ENCODE data around the gene IKZF3. TPM values are rescaled to one million over a fixed set of nuclear protein-coding genes. Genes with fewer than 3 reads are reported as not detected.

IKZF3 gene
- total RNA-seq, 4 donors from 2014 or later: 0.30 to 1.9 (median 1.0) TPM

GRCh38 chr17:39744075-39744835 lies 119.9 kb downstream of the IKZF3 start:
- WGBS, 2 donors: 87 to 90% methylated on average over 16 of the region's 16 CpGs
- peaks cover 0 to 58% of the 10 kb centered on the region in 2 donors for H3K27me3 ChIP-seq
- DNase-seq (ENCODE audit: low spot score in 2 of 2): no peak

GRCh38 chr17:39742856-39743436 lies 121.2 kb downstream of the IKZF3 start:
- Histone ChIP-seq H3K27ac (no peak overlapping the region), H3K9me3 (no peaks in the 10 kb centered on the region), H3K4me1 (peaks cover 0 to 26% (median 15%) of the 10 kb centered on the region in 4 donors), H3K4me3 (no peak overlapping the region), H3K36me3 (no peaks in the 10 kb centered on the region), H3K27me3 (peaks cover 0 to 71% of the 10 kb centered on the region in 2 donors)
- no peak for DNase-seq (ENCODE audit: low spot score in 2 of 2)
- 83 to 92% methylated on average over 10 to 12 of the region's 21 CpGs for WGBS, 2 donors
- TF ChIP-seq POLR2A (IDR thresholded peaks at IDR 0.05): no peak
- TF ChIP-seq EP300 (IDR thresholded peaks at IDR 0.05): no peak
- TF ChIP-seq CTCF (IDR thresholded peaks at IDR 0.05): no peak

More at GRCh38 chr17:39744075-39744835, 119.9 kb downstream of the IKZF3 start:
- no peaks in the 10 kb centered on the region for H3K36me3 ChIP-seq
- no peaks in the 10 kb centered on the region for H3K9me3 ChIP-seq
- H3K4me3 ChIP-seq: no peak overlapping the region
- peaks cover 0 to 13% (median 8%) of the 10 kb centered on the region in 4 donors for H3K4me1 ChIP-seq
- no peak overlapping the region for H3K27ac ChIP-seq
- TF ChIP-seq POLR2A (IDR thresholded peaks at IDR 0.05) (no peak), EP300 (IDR thresholded peaks at IDR 0.05) (no peak), CTCF (IDR thresholded peaks at IDR 0.05) (no peak)

GRCh38 chr17:39742126-39742855 lies 121.8 kb downstream of the IKZF3 start:
- H3K4me1 ChIP-seq: peaks cover 0 to 31% (median 15%) of the 10 kb centered on the region in 4 donors
- H3K9me3 ChIP-seq: no peaks in the 10 kb centered on the region
- H3K4me3 ChIP-seq: no peak overlapping the region
- H3K27ac ChIP-seq: no peak overlapping the region
- 73 to 80% methylated on average over 18 of the region's 18 CpGs for WGBS, 2 donors
- DNase-seq (ENCODE audit: low spot score in 2 of 2): no peak
- peaks cover 0 to 77% of the 10 kb centered on the region in 2 donors for H3K27me3 ChIP-seq
- no peak for TF ChIP-seq EP300 (IDR thresholded peaks at IDR 0.05)
- TF ChIP-seq CTCF (IDR thresholded peaks at IDR 0.05): no peak
- TF ChIP-seq POLR2A (IDR thresholded peaks at IDR 0.05): no peak
- H3K36me3 ChIP-seq: no peaks in the 10 kb centered on the region

- Histone ChIP-seq H3K9me3 (no peaks in the 10 kb centered on the region), H3K4me3 (no peak overlapping the region), H3K27ac (no peak overlapping the region), H3K36me3 (no peaks in the 10 kb centered on the region), H3K4me1 (peaks cover 0 to 31% (median 15%) of the 10 kb centered on the region in 4 donors), H3K27me3 (peaks cover 0 to 86% of the 10 kb centered on the region in 2 donors)
- DNase-seq (ENCODE audit: low spot score in 2 of 2): no peak
- TF ChIP-seq EP300 (IDR thresholded peaks at IDR 0.05) (no peak), POLR2A (IDR thresholded peaks at IDR 0.05) (no peak), CTCF (IDR thresholded peaks at IDR 0.05) (no peak)
- WGBS, 2 donors: 32 to 38% methylated on average over 13 to 16 of the region's 16 CpGs
Measured at GRCh38 chr17:39740357-39741111, 123.6 kb downstream of the IKZF3 start.
